Smooth muscle cell (in vitro differentiated cells): ENCODE measurements around the gene IGSF3. TPM values are rescaled to one million over a fixed set of nuclear protein-coding genes. Genes with fewer than 3 reads are reported as not detected.

Experiments used
- DNase-seq: peaks from one replicate; lab custom pipeline; 2025; ENCODE audit not compliant: unreplicated experiment; lab: John Stamatoyannopoulos, UW
- H2AFZ ChIP-seq: fragments of 200-600 bp; sonication (generic); 2 replicates; pipeline ENCODE4 v1.6.0; 2016; ENCODE audit warnings: antibody characterized with exemption, low read depth, mild to moderate bottlenecking
- H3F3A ChIP-seq: fragments of 200-600 bp; sonication (generic); 2 replicates; pipeline ENCODE4 v1.6.0; 2017; ENCODE audit warnings: antibody characterized with exemption, low read depth
- H3K27ac ChIP-seq: fragments of 200-600 bp; sonication (generic); 2 replicates; pipeline ENCODE4 v1.5.1; 2016; ENCODE audit warnings: low read depth, mild to moderate bottlenecking
- H3K27me3 ChIP-seq: fragments of 200-600 bp; sonication (generic); 2 replicates; pipeline ENCODE4 v1.6.1; 2016; ENCODE audit warnings: low read depth, mild to moderate bottlenecking
- H3K36me3 ChIP-seq: fragments of 200-600 bp; sonication (generic); 2 replicates; pipeline ENCODE4 v1.5.1; 2016; ENCODE audit warnings: low read depth
- H3K4me1 ChIP-seq: fragments of 200-600 bp; sonication (generic); 2 replicates; pipeline ENCODE4 v1.5.1; 2016; ENCODE audit warnings: low read depth
- H3K4me2 ChIP-seq: fragments of 200-600 bp; sonication (generic); 2 replicates; pipeline ENCODE4 v1.6.0; 2016; ENCODE audit warnings: mild to moderate bottlenecking
- H3K4me3 ChIP-seq: fragments of 200-600 bp; sonication (generic); 2 replicates; pipeline ENCODE4 v1.5.1; 2016; ENCODE audit warnings: mild to moderate bottlenecking
- H3K79me2 ChIP-seq: fragments of 200-600 bp; sonication (generic); 2 replicates; pipeline ENCODE4 v1.6.0; 2016; ENCODE audit warnings: low read depth, mild to moderate bottlenecking
- H3K9ac ChIP-seq: fragments of 200-600 bp; sonication (generic); 2 replicates; pipeline ENCODE4 v1.6.0; 2016; ENCODE audit warnings: low read depth
- H3K9me3 ChIP-seq: fragments of 200-600 bp; sonication (generic); replicated peaks from 2 replicates; pipeline ENCODE4 v1.5.1; 2016; ENCODE audit warnings: low read depth
- H4K20me1 ChIP-seq: fragments of 200-600 bp; sonication (generic); 2 replicates; pipeline ENCODE4 v1.6.0; 2016; ENCODE audit warnings: low read depth
- WGBS: methylation state at CpG from one replicate; pipeline ENCODE4 v1.1.7; 2016; ENCODE audit warnings: low lambda C conversion rate; 5-methylcytosine and 5-hydroxymethylcytosine counted together
- polyA plus RNA-seq: library from polyadenylated mRNA; unstranded; fragments of >200 nt; fragmentation: Nextera tagmentation; extraction: Ambion mirVana; gene quantifications from 2 replicates; pipeline ENCODE4 v1.2.1, GENCODE V29; 2016
- total RNA-seq: library from RNA; depleted of rRNA; stranded (reverse); fragments of >200 nt; gene quantifications from 2 replicates; pipeline ENCODE4 v1.2.3, GENCODE V29; 2014
- TF ChIP-seq, protein P1 (sequence below): fragments of 200-600 bp; sonication (generic); IDR thresholded peaks from 2 replicates; pipeline ENCODE4 v1.5.1; 2017; ENCODE audit warnings: borderline replicate concordance, mild to moderate bottlenecking, antibody characterized with exemption; ENCODE audit not compliant: insufficient read depth, poor library complexity, severe bottlenecking

IGSF3 gene
- total and polyA plus RNA-seq, 2 experiments from 2014 or later = 11.9 to 28.4 TPM

DNA sequence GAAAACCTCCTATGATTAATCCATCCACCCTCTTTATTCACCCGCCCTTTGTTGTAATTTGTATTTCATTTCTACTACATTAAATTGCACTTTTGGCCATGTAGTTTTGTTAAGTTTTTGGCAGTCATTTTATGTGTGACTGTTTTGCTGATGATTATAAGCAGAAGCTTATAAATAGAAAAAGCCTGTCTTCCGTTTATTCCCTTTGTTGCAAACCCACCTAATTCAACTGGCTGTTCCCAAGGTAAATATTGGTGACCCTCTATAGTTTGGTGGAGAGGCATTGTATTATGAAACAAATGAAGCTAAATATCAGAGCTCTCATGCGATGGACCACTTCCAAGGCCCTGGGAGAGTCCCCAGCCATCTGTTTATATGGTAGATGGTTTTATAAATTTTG is 36.7 kb upstream of the IGSF3 start:
- DNase-seq = no peak
- no peaks in the 10 kb centered on the region for H4K20me1 ChIP-seq
- H3K4me3 ChIP-seq = no peak overlapping the region
- no peak overlapping the region for H3K27ac ChIP-seq
- no peaks in the 10 kb centered on the region for H3F3A ChIP-seq
- no peak overlapping the region for H3K9ac ChIP-seq
- TF ChIP-seq, protein P1, sequence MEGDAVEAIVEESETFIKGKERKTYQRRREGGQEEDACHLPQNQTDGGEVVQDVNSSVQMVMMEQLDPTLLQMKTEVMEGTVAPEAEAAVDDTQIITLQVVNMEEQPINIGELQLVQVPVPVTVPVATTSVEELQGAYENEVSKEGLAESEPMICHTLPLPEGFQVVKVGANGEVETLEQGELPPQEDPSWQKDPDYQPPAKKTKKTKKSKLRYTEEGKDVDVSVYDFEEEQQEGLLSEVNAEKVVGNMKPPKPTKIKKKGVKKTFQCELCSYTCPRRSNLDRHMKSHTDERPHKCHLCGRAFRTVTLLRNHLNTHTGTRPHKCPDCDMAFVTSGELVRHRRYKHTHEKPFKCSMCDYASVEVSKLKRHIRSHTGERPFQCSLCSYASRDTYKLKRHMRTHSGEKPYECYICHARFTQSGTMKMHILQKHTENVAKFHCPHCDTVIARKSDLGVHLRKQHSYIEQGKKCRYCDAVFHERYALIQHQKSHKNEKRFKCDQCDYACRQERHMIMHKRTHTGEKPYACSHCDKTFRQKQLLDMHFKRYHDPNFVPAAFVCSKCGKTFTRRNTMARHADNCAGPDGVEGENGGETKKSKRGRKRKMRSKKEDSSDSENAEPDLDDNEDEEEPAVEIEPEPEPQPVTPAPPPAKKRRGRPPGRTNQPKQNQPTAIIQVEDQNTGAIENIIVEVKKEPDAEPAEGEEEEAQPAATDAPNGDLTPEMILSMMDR = no peak
- H3K9me3 ChIP-seq = no peaks in the 10 kb centered on the region
- no peak overlapping the region for H3K4me2 ChIP-seq
- WGBS = 94% methylated on average over 3 of the region's 3 CpGs
- H3K79me2 ChIP-seq = no peaks in the 10 kb centered on the region
- no peaks in the 10 kb centered on the region for H3K36me3 ChIP-seq
- no peaks in the 10 kb centered on the region for H3K4me1 ChIP-seq
- H2AFZ ChIP-seq = no peak overlapping the region
- no peaks in the 10 kb centered on the region for H3K27me3 ChIP-seq

DNA sequence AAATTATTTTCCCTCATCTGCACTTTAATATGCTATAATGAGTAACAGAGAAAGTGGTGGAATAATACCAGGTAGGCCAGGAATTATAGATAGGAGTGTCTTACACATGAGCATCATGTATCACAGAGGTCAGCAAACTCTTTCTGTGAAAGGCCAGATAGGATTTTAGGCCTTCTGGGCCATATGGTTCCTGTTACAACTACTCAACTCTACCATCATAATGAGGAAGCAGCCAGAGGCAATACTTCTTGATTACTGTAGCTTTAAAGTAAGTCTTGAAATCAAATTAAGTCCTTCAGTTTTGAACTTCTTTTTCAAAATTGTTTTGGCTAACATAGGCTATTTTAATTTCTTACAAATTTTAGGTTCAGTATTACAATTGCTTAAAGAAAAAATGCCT is 32.1 kb upstream of the IGSF3 start:
- H3K27me3 ChIP-seq = no peaks in the 10 kb centered on the region
- H3K4me3 ChIP-seq = no peak overlapping the region
- no peak overlapping the region for H3K9ac ChIP-seq
- peaks cover 7% of the 10 kb centered on the region for H3F3A ChIP-seq
- no peak overlapping the region for H3K4me2 ChIP-seq
- no peaks in the 10 kb centered on the region for H3K36me3 ChIP-seq
- TF ChIP-seq, protein P1 = no peak
- DNase-seq = no peak
- H4K20me1 ChIP-seq = no peaks in the 10 kb centered on the region
- H2AFZ ChIP-seq = no peak overlapping the region
- no peak overlapping the region for H3K27ac ChIP-seq
- H3K4me1 ChIP-seq = peaks cover 7% of the 10 kb centered on the region
- no peaks in the 10 kb centered on the region for H3K9me3 ChIP-seq
- no peaks in the 10 kb centered on the region for H3K79me2 ChIP-seq

DNA sequence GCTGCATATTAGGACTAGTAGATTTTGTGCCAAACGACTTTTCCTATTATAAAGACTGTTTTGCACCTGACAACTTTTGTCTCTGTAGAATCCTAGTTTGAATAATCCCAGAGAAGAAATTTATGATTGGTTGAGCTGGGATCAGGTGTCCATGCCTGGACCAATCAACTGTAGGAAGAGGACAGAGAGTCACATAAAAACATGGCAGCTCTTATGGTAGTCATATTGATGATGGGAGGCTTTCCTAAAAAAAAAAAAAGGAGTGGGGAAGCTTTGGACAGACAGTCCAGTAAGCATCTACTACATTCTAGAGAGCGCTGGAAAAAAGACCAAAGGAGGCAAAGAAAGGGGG is 30.7 kb upstream of the IGSF3 start:
- H3K27me3 ChIP-seq = no peaks in the 10 kb centered on the region
- H3K9ac ChIP-seq = no peak overlapping the region
- no peak overlapping the region for H2AFZ ChIP-seq
- H3K4me3 ChIP-seq = no peak overlapping the region
- H3K9me3 ChIP-seq = no peaks in the 10 kb centered on the region
- no peaks in the 10 kb centered on the region for H3K36me3 ChIP-seq
- H3K4me2 ChIP-seq = no peak overlapping the region
- 89% methylated on average over 2 of the region's 2 CpGs for WGBS
- DNase-seq = no peak
- peaks cover 7% of the 10 kb centered on the region for H3K4me1 ChIP-seq
- TF ChIP-seq, protein P1 = no peak
- H3K27ac ChIP-seq = no peak overlapping the region
- H3F3A ChIP-seq = peaks cover 7% of the 10 kb centered on the region
- H3K79me2 ChIP-seq = no peaks in the 10 kb centered on the region
- no peaks in the 10 kb centered on the region for H4K20me1 ChIP-seq

DNA sequence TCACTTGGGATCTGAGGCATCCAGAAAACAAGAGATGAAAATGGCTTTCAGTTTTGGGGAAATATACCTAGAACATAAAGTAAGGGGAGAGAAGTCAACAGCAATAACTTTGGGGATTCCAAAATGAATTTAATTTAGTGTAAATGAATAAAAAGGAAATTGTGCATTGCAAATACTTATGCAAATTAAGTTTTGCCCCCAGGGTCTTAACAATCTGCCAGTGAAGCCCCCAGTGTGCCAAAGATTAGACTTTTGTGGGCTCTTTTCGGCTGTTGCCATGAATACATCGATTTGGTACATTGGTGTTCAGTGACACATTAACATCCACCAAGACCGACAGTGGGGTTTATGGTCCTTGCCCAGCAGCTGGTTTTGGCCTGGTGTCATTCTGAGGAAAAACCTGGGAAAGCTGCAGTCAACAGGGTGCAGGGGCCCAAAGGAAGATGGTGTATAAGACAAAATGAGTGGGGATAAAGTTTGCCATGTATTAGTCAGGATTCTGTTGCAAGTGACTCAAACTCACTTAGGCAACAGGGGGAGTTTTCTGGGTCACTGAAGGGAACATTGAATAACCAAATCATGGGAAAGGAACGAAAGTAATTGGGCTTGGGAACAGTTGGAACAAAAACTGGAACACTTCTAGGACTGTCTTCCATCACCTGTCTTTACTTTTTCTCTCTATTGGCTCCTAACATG is 30.2 kb upstream of the IGSF3 start:
- no peaks in the 10 kb centered on the region for H3K79me2 ChIP-seq
- TF ChIP-seq, protein P1 = no peak
- no peaks in the 10 kb centered on the region for H3K9me3 ChIP-seq
- no peaks in the 10 kb centered on the region for H4K20me1 ChIP-seq
- H3K4me3 ChIP-seq = no peak overlapping the region
- no peak for DNase-seq
- H3K9ac ChIP-seq = no peak overlapping the region
- peaks cover 7% of the 10 kb centered on the region for H3K4me1 ChIP-seq
- H2AFZ ChIP-seq = no peak overlapping the region
- peaks cover 7% of the 10 kb centered on the region for H3F3A ChIP-seq
- no peaks in the 10 kb centered on the region for H3K36me3 ChIP-seq
- no peak overlapping the region for H3K4me2 ChIP-seq
- 87% methylated on average over 4 of the region's 4 CpGs for WGBS
- H3K27ac ChIP-seq = no peak overlapping the region
- H3K27me3 ChIP-seq = no peaks in the 10 kb centered on the region
